Measurements from ENCODE around the gene SETDB2.

GRCh38 chr13:49539313-49539712 lies 95.2 kb downstream of the SETDB2 start:
- TF ChIP-seq POLR2AphosphoS5 (IDR thresholded peaks at IDR 0.05; ENCODE audit: low read depth, low read length) (no peak), TAF1 (IDR thresholded peaks at IDR 0.05; ENCODE audit: low read depth, low read length) (no peak), POLR2A (IDR thresholded peaks at IDR 0.05; ENCODE audit: low read depth, low read length) (no peak), SPI1 (IDR thresholded peaks at IDR 0.05; ENCODE audit: low read depth, low read length) (no peak)

Measured in GM12891 (cell line).